IMR-90 (cell line): Measurements from ENCODE around the gene ANGPTL7. TPM values are rescaled to one million over a fixed set of nuclear protein-coding genes. Genes with fewer than 3 reads are reported as not detected.

Source experiments
- ATAC-seq: fragments of 200-7000 bp; cut with Tn5 transposase; 2 replicates; pipeline ENCODE4 v1.9.1; 2020; ENCODE audit warnings: low read depth, mild to moderate bottlenecking, moderate library complexity
- BruUV-seq: library from RNA; stranded (reverse); fragments of 400-500 nt; replicated peaks from 2 replicates; lab custom pipeline; 2021; lab: Mats Ljungman, UMichigan
- CTCF ChIA-PET: fragments of 300-600 bp; formaldehyde crosslinking; extraction: SDS; loops from one replicate; lab custom pipeline; 2021; ENCODE audit warnings: antibody characterized with exemption; lab: Yijun Ruan, JAX
- POLR2A ChIA-PET: fragments of 300-600 bp; sonication (Branson Sonifier 250); formaldehyde crosslinking; loops from one replicate; lab custom pipeline; 2022; ENCODE audit warnings: antibody characterized with exemption; ENCODE audit not compliant: unreplicated experiment; lab: Charles Lee
- DNase-seq: peaks from one replicate; pipeline ENCODE4 v3.0.0; 2013
- H2AFZ ChIP-seq: replicated peaks from 2 replicates; pipeline ENCODE3; 2013; ENCODE audit warnings: low read length, mild to moderate bottlenecking; ENCODE audit not compliant: poor library complexity
- H2AK5ac ChIP-seq: 2 replicates; pipeline ENCODE4 v1.6.1; 2013; ENCODE audit warnings: low read depth, low read length, inconsistent platforms
- H2AK9ac ChIP-seq: replicated peaks from 2 replicates; pipeline ENCODE3; 2013; ENCODE audit warnings: mild to moderate bottlenecking, low read depth, low read length, moderate library complexity; ENCODE audit not compliant: poor library complexity
- H2BK120ac ChIP-seq: 2 replicates; pipeline ENCODE4 v1.6.1; 2013; ENCODE audit warnings: low read depth, low read length, inconsistent platforms
- H2BK15ac ChIP-seq: 3 replicates; pipeline ENCODE4 v1.6.1; 2013; ENCODE audit warnings: low read depth, low read length, inconsistent platforms
- H2BK20ac ChIP-seq: 2 replicates; pipeline ENCODE4 v1.6.1; 2013; ENCODE audit warnings: low read depth, mild to moderate bottlenecking, inconsistent platforms, low read length, moderate library complexity
- H2BK5ac ChIP-seq: 2 replicates; pipeline ENCODE4 v1.6.1; 2013; ENCODE audit warnings: mild to moderate bottlenecking, low read depth, low read length, inconsistent platforms; ENCODE audit not compliant: poor library complexity, severe bottlenecking
- H3K14ac ChIP-seq: replicated peaks from 2 replicates; pipeline ENCODE4 v1.6.1; 2013; ENCODE audit warnings: low read depth, low read length, inconsistent platforms
- H3K18ac ChIP-seq: 2 replicates; pipeline ENCODE4 v1.6.1; 2013; ENCODE audit warnings: low read depth, low read length, control low read depth
- H3K23ac ChIP-seq: 2 replicates; pipeline ENCODE4 v1.6.1; 2013; ENCODE audit warnings: low read depth, low read length, inconsistent platforms
- H3K27ac ChIP-seq: 2 replicates; pipeline ENCODE4 v1.5.1; 2013; ENCODE audit warnings: mild to moderate bottlenecking, control low read depth, low read length; ENCODE audit not compliant: insufficient read depth
- H3K27me3 ChIP-seq: 2 replicates; pipeline ENCODE4 v1.6.1; 2013; ENCODE audit warnings: low read length; ENCODE audit not compliant: control insufficient read depth, insufficient read depth
- H3K36me3 ChIP-seq: 2 replicates; pipeline ENCODE4 v1.6.1; 2013; ENCODE audit warnings: low read length, mixed read lengths; ENCODE audit not compliant: control insufficient read depth, insufficient read depth
- H3K4ac ChIP-seq: 2 replicates; pipeline ENCODE4 v1.6.1; 2013; ENCODE audit warnings: low read depth, low read length, inconsistent platforms
- H3K4me1 ChIP-seq: 2 replicates; pipeline ENCODE4 v1.6.1; 2013; ENCODE audit warnings: low read length, mixed read lengths; ENCODE audit not compliant: control insufficient read depth, insufficient read depth
- H3K4me2 ChIP-seq: 2 replicates; pipeline ENCODE4 v1.6.1; 2013; ENCODE audit warnings: low read depth, mild to moderate bottlenecking, control low read depth, low read length, moderate library complexity
- H3K4me3 ChIP-seq: 2 replicates; pipeline ENCODE4 v1.5.1; 2013; ENCODE audit warnings: low read depth, mild to moderate bottlenecking, control low read depth, low read length, moderate library complexity; ENCODE audit not compliant: insufficient read depth
- H3K56ac ChIP-seq: 2 replicates; pipeline ENCODE4 v1.6.1; 2013; ENCODE audit warnings: low read length, inconsistent platforms; ENCODE audit not compliant: insufficient read depth; ENCODE audit errors: extremely low read depth
- H3K79me1 ChIP-seq, 2 experiments: 2 replicates each; pipeline ENCODE4 v1.6.1; 2013; ENCODE audit warnings: low read length in 2 of 2, inconsistent platforms in 1 of 2, low read depth in 1 of 2
- H3K9ac ChIP-seq: 2 replicates; pipeline ENCODE4 v1.6.1; 2013; ENCODE audit warnings: low read depth, low read length, control low read depth
- H3K9me1 ChIP-seq: 2 replicates; pipeline ENCODE4 v1.6.1; 2013; ENCODE audit warnings: low read length, inconsistent platforms; ENCODE audit not compliant: insufficient read depth
- H3K9me3 ChIP-seq: 2 replicates; pipeline ENCODE4 v1.6.1; 2013; ENCODE audit warnings: low read length; ENCODE audit not compliant: control insufficient read depth, insufficient read depth
- H4K20me1 ChIP-seq: 2 replicates; pipeline ENCODE4 v1.6.1; 2013; ENCODE audit warnings: low read length, inconsistent platforms; ENCODE audit not compliant: insufficient read depth
- H4K5ac ChIP-seq: 2 replicates; pipeline ENCODE4 v1.6.1; 2013; ENCODE audit warnings: mild to moderate bottlenecking, low read depth, low read length, control low read depth
- H4K8ac ChIP-seq, 2 experiments: 2 replicates each; pipeline ENCODE4 v1.6.1; 2013; ENCODE audit warnings: low read depth in 2 of 2, low read length in 2 of 2, control low read depth in 1 of 2, inconsistent platforms in 1 of 2
- H4K91ac ChIP-seq: 2 replicates; pipeline ENCODE4 v1.6.1; 2013; ENCODE audit warnings: low read depth, low read length, inconsistent platforms; ENCODE audit not compliant: insufficient read depth
- BHLHE40 ChIP-seq: fragments of 150-350 bp; IDR thresholded peaks from 2 replicates; pipeline ENCODE4 v1.6.1; 2016; ENCODE audit warnings: mild to moderate bottlenecking, low read depth, low read length
- CEBPB ChIP-seq: IDR thresholded peaks from 2 replicates; pipeline ENCODE4 v1.6.1; 2012; ENCODE audit warnings: low read depth, low read length, improper control_type of control experiment
- CHD1 ChIP-seq: IDR thresholded peaks from 2 replicates; pipeline ENCODE4 v1.6.1; 2012; ENCODE audit warnings: low read depth, low read length, improper control_type of control experiment
- FOS ChIP-seq: fragments of 150-350 bp; IDR thresholded peaks from 2 replicates; pipeline ENCODE4 v1.6.1; 2016; ENCODE audit warnings: low read depth, low read length
- MAZ ChIP-seq: IDR thresholded peaks from 2 replicates; pipeline ENCODE4 v1.6.1; 2012; ENCODE audit warnings: low read depth, mild to moderate bottlenecking, low read length, improper control_type of control experiment, moderate library complexity, borderline replicate concordance
- MXI1 ChIP-seq: IDR thresholded peaks from 2 replicates; pipeline ENCODE4 v1.6.1; 2012; ENCODE audit warnings: low read depth, mild to moderate bottlenecking, low read length, moderate library complexity, borderline replicate concordance
- NFE2L2 ChIP-seq: fragments of 150-350 bp; IDR thresholded peaks from 2 replicates; pipeline ENCODE4 v1.6.1; 2016; ENCODE audit warnings: low read depth, mild to moderate bottlenecking, low read length
- POLR2A ChIP-seq: IDR thresholded peaks from 2 replicates; pipeline ENCODE4 v1.6.1; 2012; ENCODE audit warnings: mild to moderate bottlenecking, low read depth, low read length
- RAD21 ChIP-seq: IDR thresholded peaks from 2 replicates; pipeline ENCODE4 v1.6.1; 2012; ENCODE audit warnings: low read length, improper control_type of control experiment
- RCOR1 ChIP-seq: IDR thresholded peaks from 2 replicates; pipeline ENCODE4 v1.6.1; 2012; ENCODE audit warnings: mild to moderate bottlenecking, low read length, improper control_type of control experiment; ENCODE audit not compliant: insufficient replicate concordance
- RFX5 ChIP-seq: IDR thresholded peaks from 2 replicates; pipeline ENCODE4 v1.8.0; 2012; ENCODE audit warnings: low read depth, mild to moderate bottlenecking, low read length, moderate library complexity
- SMC3 ChIP-seq: fragments of 150-350 bp; IDR thresholded peaks from 2 replicates; pipeline ENCODE4 v1.6.1; 2016; ENCODE audit warnings: low read depth, mild to moderate bottlenecking, antibody characterized with exemption, low read length, moderate library complexity
- WGBS, 2 experiments: methylation state at CpG; one replicate each; pipeline versions ENCODE4 v1.1.5 to v1.1.7; 2013; ENCODE audit warnings: missing lambda C conversion rate in 2 of 2; ENCODE audit not compliant: insufficient read length in 1 of 2; ENCODE audit errors: extremely low coverage in 2 of 2; 5-methylcytosine and 5-hydroxymethylcytosine counted together
- dilution Hi-C: fragments of 300-500 bp; cut with HindIII; formaldehyde crosslinking; loops from one replicate; pipeline ENCODE4 v1.14.3; 2018; ENCODE audit warnings: low sequenced_read_pairs; ENCODE audit not compliant: unreplicated experiment
- in situ Hi-C: fragments of 300-500 bp; cut with MboI; formaldehyde crosslinking; loops from 3 replicates; pipeline ENCODE4 v1.14.3; 2019; ENCODE audit warnings: low sequenced_read_pairs, inconsistent platforms, mixed read lengths
- intact Hi-C: fragments of 100-400 bp; cut with micrococcal nuclease; formaldehyde crosslinking; loops from 2 replicates; pipeline ENCODE4 v1.10.0; 2022
- polyA plus RNA-seq, 3 experiments: library from polyadenylated mRNA; depleted of rRNA; stranded (reverse); fragments of >200 nt; gene quantifications; 2 replicates each; pipeline ENCODE4 v1.2.3, GENCODE V29; 2012; ENCODE audit warnings: low replicate concordance in 1 of 3
- total RNA-seq: library from RNA; depleted of rRNA; stranded (reverse); fragments of >200 nt; gene quantifications from 2 replicates; pipeline ENCODE4 v1.2.3, GENCODE V29; 2012
- TF ChIP-seq, protein P1 (sequence below): fragments of 150-350 bp; IDR thresholded peaks from 2 replicates; pipeline ENCODE4 v1.6.1; 2017; ENCODE audit warnings: mild to moderate bottlenecking, antibody characterized with exemption, low read length, low read depth
- TF ChIP-seq, protein P2 (sequence below): conservative IDR thresholded peaks from 2 replicates; pipeline ENCODE4 v1.5.1; 2012; ENCODE audit warnings: mild to moderate bottlenecking, low read depth, low read length, improper control_type of control experiment

ANGPTL7 gene
- total and polyA plus RNA-seq, 2 of the 4 experiments (the other 2 are of a cell fraction) = under 0.01 TPM; not detected in 1

DNA sequence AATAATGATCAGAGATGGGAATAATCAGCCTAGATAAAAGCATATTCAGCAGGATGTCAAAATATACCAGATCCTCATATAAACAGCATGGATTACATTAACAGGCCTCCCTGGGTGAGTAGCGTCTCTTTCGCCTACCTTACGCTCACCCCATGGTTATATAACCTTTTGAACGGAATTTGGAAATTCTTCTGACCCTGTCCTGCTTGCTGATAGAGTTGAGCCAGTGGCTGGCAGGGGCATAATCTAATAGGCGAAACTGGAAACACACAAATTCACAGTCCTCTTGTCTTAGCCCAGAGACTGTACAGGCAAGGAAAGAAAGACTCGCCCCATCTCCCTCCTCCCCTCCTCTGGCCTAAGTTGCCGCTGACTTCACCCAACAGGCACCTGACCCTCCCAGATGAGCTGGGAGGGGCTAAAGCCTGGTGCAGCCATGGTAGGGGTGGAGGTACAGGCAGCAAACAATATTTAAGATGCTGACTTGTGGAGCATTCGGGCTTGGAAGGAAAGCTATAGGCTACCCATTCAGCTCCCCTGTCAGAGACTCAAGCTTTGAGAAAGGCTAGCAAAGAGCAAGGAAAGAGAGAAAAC, at the start of gene ANGPTL7 (continued):
- TF ChIP-seq CHD1 = no peak
- no peak for TF ChIP-seq FOS
- TF ChIP-seq MAZ = no peak

DNA sequence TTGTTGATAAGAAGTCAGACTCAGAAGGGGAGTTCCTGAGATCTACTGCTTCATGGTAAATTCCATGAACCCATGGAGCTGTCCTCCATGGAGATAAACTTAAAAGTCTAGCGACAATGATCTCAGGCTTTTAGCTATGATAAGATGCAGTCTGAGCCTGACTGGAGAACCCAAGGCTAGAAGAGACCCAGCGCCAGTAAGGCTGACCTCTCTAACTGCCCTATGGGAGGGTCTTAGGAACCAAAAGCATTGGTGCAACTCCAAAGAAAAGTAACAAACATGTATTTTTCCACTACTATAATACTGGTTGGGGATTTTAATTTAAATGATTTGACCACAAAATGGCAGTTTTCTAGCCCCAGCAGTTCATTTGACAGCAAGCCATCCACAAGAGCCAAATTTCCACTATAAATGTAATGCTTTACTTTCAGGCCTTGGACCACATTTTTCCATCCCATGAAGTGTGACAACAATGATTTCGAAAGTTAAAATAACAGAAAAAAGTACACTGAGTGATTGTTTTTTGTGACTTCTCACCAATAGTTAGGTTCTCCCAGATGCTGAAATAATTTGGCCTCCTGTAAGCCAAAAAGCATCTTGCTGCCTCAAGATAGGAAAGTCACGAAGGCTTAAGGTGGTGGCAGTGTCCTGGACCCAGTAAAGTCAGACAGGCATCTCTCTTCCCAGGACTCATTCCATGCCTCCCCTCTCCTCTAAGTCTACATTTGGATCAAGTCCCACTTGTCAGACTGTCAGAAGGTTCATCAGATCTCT, 46.4 kb upstream of the ANGPTL7 start:
- Histone ChIP-seq H2AFZ (no peak overlapping the region), H3K4me1 (peaks cover 9% of the 10 kb centered on the region), H3K4me2 (no peak overlapping the region), H4K20me1 (no peaks in the 10 kb centered on the region), H4K5ac (no peak overlapping the region), H2BK120ac (no peak overlapping the region), H3K56ac (no peak overlapping the region), H2BK5ac (no peak overlapping the region), H3K9ac (no peak overlapping the region), H3K79me1 (no peaks in the 10 kb centered on the region), H3K23ac (no peak overlapping the region), H2BK15ac (no peak overlapping the region), H3K9me3 (no peaks in the 10 kb centered on the region), H4K91ac (no peak overlapping the region), H3K36me3 (peaks cover 28% of the 10 kb centered on the region), H3K27me3 (no peaks in the 10 kb centered on the region), H2AK5ac (no peak overlapping the region), H3K27ac (no peak overlapping the region), H3K4me3 (no peak overlapping the region), H3K4ac (no peak overlapping the region), H2AK9ac (no peak overlapping the region), H3K18ac (no peak overlapping the region), H4K8ac (no peak overlapping the region), H3K9me1 (peaks cover 5% of the 10 kb centered on the region; the same call in 1 of the 2 replicates), H2BK20ac (no peak overlapping the region), H3K14ac (no peak overlapping the region)
- ATAC-seq (no peak), DNase-seq (no peak)
- intact Hi-C loops = no loop called here
- no TSS peak for BruUV-seq
- WGBS, 2 experiments = no CpG with 5 or more reads among the region's 4 CpGs
- CTCF ChIA-PET = interaction anchor here (1.6 kb wide), 1 partner anchor 105 kb away, joined by 3 read pairs; no protein-coding TSS in a partner anchor
- POLR2A ChIA-PET = no interaction called here
- dilution Hi-C loops = no loop called here
- in situ Hi-C loops = no loop called here
- TF ChIP-seq RAD21 (no peak), MAZ (no peak), POLR2A (no peak), SMC3 (no peak), BHLHE40 (no peak), CHD1 (no peak), MXI1 (no peak), RFX5 (no peak), NFE2L2 (no peak), CEBPB (no peak), RCOR1 (no peak)
- TF ChIP-seq, protein P1, sequence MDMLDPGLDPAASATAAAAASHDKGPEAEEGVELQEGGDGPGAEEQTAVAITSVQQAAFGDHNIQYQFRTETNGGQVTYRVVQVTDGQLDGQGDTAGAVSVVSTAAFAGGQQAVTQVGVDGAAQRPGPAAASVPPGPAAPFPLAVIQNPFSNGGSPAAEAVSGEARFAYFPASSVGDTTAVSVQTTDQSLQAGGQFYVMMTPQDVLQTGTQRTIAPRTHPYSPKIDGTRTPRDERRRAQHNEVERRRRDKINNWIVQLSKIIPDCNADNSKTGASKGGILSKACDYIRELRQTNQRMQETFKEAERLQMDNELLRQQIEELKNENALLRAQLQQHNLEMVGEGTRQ = no peak
- TF ChIP-seq, protein P2, sequence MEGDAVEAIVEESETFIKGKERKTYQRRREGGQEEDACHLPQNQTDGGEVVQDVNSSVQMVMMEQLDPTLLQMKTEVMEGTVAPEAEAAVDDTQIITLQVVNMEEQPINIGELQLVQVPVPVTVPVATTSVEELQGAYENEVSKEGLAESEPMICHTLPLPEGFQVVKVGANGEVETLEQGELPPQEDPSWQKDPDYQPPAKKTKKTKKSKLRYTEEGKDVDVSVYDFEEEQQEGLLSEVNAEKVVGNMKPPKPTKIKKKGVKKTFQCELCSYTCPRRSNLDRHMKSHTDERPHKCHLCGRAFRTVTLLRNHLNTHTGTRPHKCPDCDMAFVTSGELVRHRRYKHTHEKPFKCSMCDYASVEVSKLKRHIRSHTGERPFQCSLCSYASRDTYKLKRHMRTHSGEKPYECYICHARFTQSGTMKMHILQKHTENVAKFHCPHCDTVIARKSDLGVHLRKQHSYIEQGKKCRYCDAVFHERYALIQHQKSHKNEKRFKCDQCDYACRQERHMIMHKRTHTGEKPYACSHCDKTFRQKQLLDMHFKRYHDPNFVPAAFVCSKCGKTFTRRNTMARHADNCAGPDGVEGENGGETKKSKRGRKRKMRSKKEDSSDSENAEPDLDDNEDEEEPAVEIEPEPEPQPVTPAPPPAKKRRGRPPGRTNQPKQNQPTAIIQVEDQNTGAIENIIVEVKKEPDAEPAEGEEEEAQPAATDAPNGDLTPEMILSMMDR = no peak
